Temporal lobe (tissue), 1 donor: ENCODE measurements around the gene AMELY. TPM values are rescaled to one million over a fixed set of nuclear protein-coding genes. Genes with fewer than 3 reads are reported as not detected.

Source experiments
- total RNA-seq: library from RNA; depleted of rRNA; stranded (reverse); fragments of >200 nt; gene quantifications from one replicate; pipeline ENCODE4 v1.2.3, GENCODE V29; 2014

AMELY gene
- total RNA-seq, 1 donor from 2014 or later: not detected

Other genes starting within 250 kb of the AMELY start
- gene TBL1Y, start 1.1 kb downstream of the AMELY start, total RNA-seq: not detected